SK-N-SH treated with all-trans-retinoic acid at 6 μM for 48 hours (cell line): ENCODE results near the gene ST3GAL3.

Experiments used
- ATAC-seq: fragments of 200-7000 bp; cut with Tn5 transposase; 3 replicates; pipeline ENCODE4 v1.9.1; 2020; ENCODE audit warnings: mild to moderate bottlenecking, moderate library complexity
- ARNTL ChIP-seq: fragments of 450-650 bp; formaldehyde crosslinking; IDR thresholded peaks from 2 replicates; pipeline ENCODE4 v1.5.0; 2020; ENCODE audit warnings: low read depth, mild to moderate bottlenecking, moderate library complexity, borderline replicate concordance
- BACH2 ChIP-seq: fragments of 250-450 bp; sonication (Bioruptor Pico); IDR thresholded peaks from 2 replicates; pipeline ENCODE4 v1.9.0; 2021; ENCODE audit warnings: mild to moderate bottlenecking, borderline replicate concordance
- CREB5 ChIP-seq: fragments of 250-450 bp; sonication (Bioruptor Pico); IDR thresholded peaks from 2 replicates; pipeline ENCODE4 v1.5.1; 2020; ENCODE audit warnings: low read depth, mild to moderate bottlenecking, moderate library complexity
- CSDC2 ChIP-seq: fragments of 250-450 bp; sonication (Bioruptor Pico); IDR thresholded peaks from 2 replicates; pipeline ENCODE4 v1.5.0; 2020; ENCODE audit warnings: mild to moderate bottlenecking, moderate library complexity
- CSRNP3 ChIP-seq: fragments of 250-450 bp; sonication (Bioruptor Pico); IDR thresholded peaks from 2 replicates; pipeline ENCODE4 v1.5.1; 2021; ENCODE audit warnings: mild to moderate bottlenecking, moderate library complexity
- ESRRG ChIP-seq: fragments of 250-450 bp; sonication (Bioruptor Pico); IDR thresholded peaks from 2 replicates; pipeline ENCODE4 v1.6.1; 2021; ENCODE audit warnings: mild to moderate bottlenecking
- GLIS3 ChIP-seq: fragments of 250-450 bp; sonication (Bioruptor Pico); IDR thresholded peaks from 2 replicates; pipeline ENCODE4 v1.5.0; 2020; ENCODE audit warnings: mild to moderate bottlenecking, moderate library complexity
- ISL1 ChIP-seq: fragments of 250-450 bp; sonication (Bioruptor Pico); IDR thresholded peaks from 2 replicates; pipeline ENCODE4 v2.1.2; 2022; ENCODE audit warnings: mild to moderate bottlenecking, moderate library complexity
- OSR1 ChIP-seq: fragments of 250-450 bp; sonication (Bioruptor Pico); IDR thresholded peaks from 2 replicates; pipeline ENCODE4 v1.8.0; 2022; ENCODE audit warnings: moderate library complexity, mild to moderate bottlenecking, inconsistent platforms
- PPARA ChIP-seq: fragments of 250-450 bp; sonication (Bioruptor Pico); IDR thresholded peaks from 2 replicates; pipeline ENCODE4 v1.5.0; 2020; ENCODE audit warnings: mild to moderate bottlenecking, borderline replicate concordance
- RARB ChIP-seq: fragments of 250-450 bp; sonication (Bioruptor Pico); IDR thresholded peaks from 2 replicates; pipeline ENCODE4 v1.8.0; 2021; ENCODE audit warnings: mild to moderate bottlenecking, moderate library complexity
- TCF4 ChIP-seq: fragments of 250-450 bp; sonication (Bioruptor Pico); IDR thresholded peaks from 2 replicates; pipeline ENCODE4 v1.8.0; 2021; ENCODE audit warnings: mild to moderate bottlenecking, moderate library complexity, borderline replicate concordance
- TOX ChIP-seq: fragments of 250-450 bp; sonication (Bioruptor Pico); IDR thresholded peaks from 2 replicates; pipeline ENCODE4 v1.8.0; 2021; ENCODE audit warnings: mild to moderate bottlenecking, moderate library complexity, borderline replicate concordance
- TSHZ2 ChIP-seq: fragments of 250-450 bp; sonication (Bioruptor Pico); IDR thresholded peaks from 2 replicates; pipeline ENCODE4 v1.5.0; 2020; ENCODE audit warnings: mild to moderate bottlenecking, moderate library complexity
- ZC3H10 ChIP-seq: fragments of 250-450 bp; sonication (Bioruptor Pico); IDR thresholded peaks from 2 replicates; pipeline ENCODE4 v1.5.1; 2021; ENCODE audit warnings: mild to moderate bottlenecking, moderate library complexity
- ZFP3 ChIP-seq: fragments of 250-450 bp; sonication (Bioruptor Pico); IDR thresholded peaks from 2 replicates; pipeline ENCODE4 v1.5.0; 2020; ENCODE audit warnings: mild to moderate bottlenecking, moderate library complexity
- ZNF565 ChIP-seq: fragments of 450-650 bp; formaldehyde crosslinking; conservative IDR thresholded peaks from 2 replicates; pipeline ENCODE4 v1.5.0; 2020; ENCODE audit warnings: low read depth, mild to moderate bottlenecking, moderate library complexity
- ZNF70 ChIP-seq: fragments of 450-650 bp; formaldehyde crosslinking; IDR thresholded peaks from 2 replicates; pipeline ENCODE4 v1.5.0; 2020; ENCODE audit warnings: mild to moderate bottlenecking, moderate library complexity
- ZNF8 ChIP-seq: fragments of 450-650 bp; formaldehyde crosslinking; IDR thresholded peaks from 2 replicates; pipeline ENCODE4 v1.5.0; 2020; ENCODE audit warnings: mild to moderate bottlenecking, moderate library complexity

The ST3GAL3 gene

GRCh38 chr1:43861337-43861736 lies 154.0 kb downstream of the ST3GAL3 start:
- TF ChIP-seq GLIS3 (no peak), ZFP3 (CRISPR knock-in tag) (no peak), OSR1 (CRISPR knock-in tag) (no peak), RARB (CRISPR knock-in tag) (no peak), ZNF565 (CRISPR knock-in tag) (no peak), CSDC2 (CRISPR knock-in tag) (no peak), ISL1 (no peak), PPARA (CRISPR knock-in tag) (no peak), TOX (no peak), CSRNP3 (CRISPR knock-in tag) (no peak), CREB5 (CRISPR knock-in tag) (no peak), ESRRG (CRISPR knock-in tag) (no peak), ZNF70 (CRISPR knock-in tag) (no peak), ZNF8 (CRISPR knock-in tag) (no peak), TSHZ2 (CRISPR knock-in tag) (no peak)

GRCh38 chr1:43861988-43862735 lies 154.8 kb downstream of the ST3GAL3 start:
- TF ChIP-seq ZC3H10: no peak
- no peak for TF ChIP-seq RARB (CRISPR knock-in tag)
- no peak for TF ChIP-seq ZNF8 (CRISPR knock-in tag)
- no peak for TF ChIP-seq ZFP3 (CRISPR knock-in tag)
- no peak for TF ChIP-seq OSR1 (CRISPR knock-in tag)
- ATAC-seq: no peak

More at GRCh38 chr1:43861337-43861736, 154.0 kb downstream of the ST3GAL3 start:
- peak; percentile 14 for ATAC-seq

GRCh38 chr1:43864111-43865045 lies 157.0 kb downstream of the ST3GAL3 start:
- no peak for TF ChIP-seq OSR1 (CRISPR knock-in tag)
- no peak for TF ChIP-seq ZNF70 (CRISPR knock-in tag)
- no peak for TF ChIP-seq ARNTL (CRISPR knock-in tag)
- no peak for TF ChIP-seq BACH2 (CRISPR knock-in tag)
- TF ChIP-seq ISL1: no peak
- no peak for TF ChIP-seq ZFP3 (CRISPR knock-in tag)
- TF ChIP-seq CSRNP3 (CRISPR knock-in tag): no peak
- TF ChIP-seq TOX: no peak
- TF ChIP-seq TCF4: no peak
- no peak for TF ChIP-seq GLIS3
- TF ChIP-seq, all 23 proteins: peak for 0
- ATAC-seq: no peak

GRCh38 chr1:43866201-43866600 lies 158.9 kb downstream of the ST3GAL3 start:
- ATAC-seq: no peak
- TF ChIP-seq TSHZ2 (CRISPR knock-in tag) (no peak), RARB (CRISPR knock-in tag) (no peak), ARNTL (CRISPR knock-in tag) (no peak), CSRNP3 (CRISPR knock-in tag) (no peak), PPARA (CRISPR knock-in tag) (no peak), TCF4 (no peak)
